K562 (cell line): ENCODE data around the gene SPTBN4. TPM values are rescaled to one million over a fixed set of nuclear protein-coding genes. Genes with fewer than 3 reads are reported as not detected.

Experiments used
- ATF4 ChIP-seq: fragments of 450-650 bp; formaldehyde crosslinking; IDR thresholded peaks from 2 replicates; pipeline ENCODE4 v1.4.0; 2022; ENCODE audit warnings: mild to moderate bottlenecking, moderate library complexity
- BHLHE40 ChIP-seq: IDR thresholded peaks from 2 replicates; pipeline ENCODE4 v1.6.1; 2011; ENCODE audit warnings: low read length, improper control_type of control experiment
- BRF1 ChIP-seq: IDR thresholded peaks from 3 replicates; pipeline ENCODE4 v1.6.1; 2011; ENCODE audit warnings: borderline replicate concordance, mild to moderate bottlenecking; ENCODE audit not compliant: insufficient read length; ENCODE audit errors: extremely low read depth
- CCAR2 ChIP-seq: fragments of 200-400 bp; formaldehyde crosslinking; IDR thresholded peaks from 2 replicates; pipeline ENCODE4 v1.6.1; 2017; ENCODE audit warnings: mild to moderate bottlenecking, low read depth, low read length
- CHD1 ChIP-seq: fragments of 200-600 bp; sonication (generic); IDR thresholded peaks from one replicate; pipeline ENCODE4 v1.6.1; 2012; ENCODE audit warnings: mild to moderate bottlenecking, moderate library complexity, low read length, inconsistent platforms
- EP300 ChIP-seq: IDR thresholded peaks from 2 replicates; pipeline ENCODE4 v1.6.1; 2012; ENCODE audit warnings: low read length, improper control_type of control experiment
- GABPA ChIP-seq: fragments of 200-800 bp; sonication (Bioruptor generic); conservative IDR thresholded peaks from 2 replicates; pipeline ENCODE4 v1.6.1; 2016; ENCODE audit warnings: low read depth, missing genetic modification characterization, missing compliant biosample characterization
- GABPB1 ChIP-seq: sonication (generic); formaldehyde crosslinking; IDR thresholded peaks from 2 replicates; pipeline ENCODE4 v1.8.0; 2022; ENCODE audit warnings: mild to moderate bottlenecking, missing genetic modification reagents
- HDAC6 ChIP-seq: IDR thresholded peaks from 2 replicates; pipeline ENCODE4 v1.6.1; 2012; ENCODE audit warnings: low read depth, mild to moderate bottlenecking, control low read depth, inconsistent platforms, low read length, moderate library complexity
- KDM2B ChIP-seq: fragments of 250-450 bp; sonication (Bioruptor Pico); IDR thresholded peaks from 2 replicates; pipeline ENCODE4 v1.8.0; 2021; ENCODE audit warnings: mild to moderate bottlenecking, moderate library complexity
- MEF2A ChIP-seq: IDR thresholded peaks from 2 replicates; pipeline ENCODE4 v1.6.1; 2011; ENCODE audit warnings: low read depth, mild to moderate bottlenecking, low read length, moderate library complexity; ENCODE audit not compliant: control insufficient read depth
- NFXL1 ChIP-seq: fragments of 450-650 bp; formaldehyde crosslinking; IDR thresholded peaks from 2 replicates; pipeline ENCODE4 v1.4.0; 2021; ENCODE audit warnings: mild to moderate bottlenecking
- PML ChIP-seq: IDR thresholded peaks from 2 replicates; pipeline ENCODE4 v1.6.1; 2012; ENCODE audit warnings: low read length, inconsistent platforms
- POLR3A ChIP-seq: IDR thresholded peaks from 2 replicates; pipeline ENCODE4 v1.6.1; 2011; ENCODE audit warnings: borderline replicate concordance, mild to moderate bottlenecking, moderate library complexity; ENCODE audit not compliant: insufficient read length, insufficient read depth; ENCODE audit errors: extremely low read depth
- RFX1 ChIP-seq: fragments of 450-650 bp; IDR thresholded peaks from 2 replicates; pipeline ENCODE4 v1.6.1; 2016; ENCODE audit warnings: mild to moderate bottlenecking, moderate library complexity
- SP2 ChIP-seq: IDR thresholded peaks from 2 replicates; pipeline ENCODE4 v1.6.1; 2011; ENCODE audit warnings: mild to moderate bottlenecking, low read depth, low read length, moderate library complexity; ENCODE audit not compliant: poor library complexity, severe bottlenecking; ENCODE audit errors: extremely low read depth
- SRSF7 ChIP-seq: fragments of 200-400 bp; formaldehyde crosslinking; optimal IDR thresholded peaks from 2 replicates; pipeline ENCODE3; 2017; ENCODE audit warnings: mild to moderate bottlenecking, low read depth, low read length
- TARDBP ChIP-seq: fragments of 450-650 bp; IDR thresholded peaks from 2 replicates; pipeline ENCODE4 v1.6.1; 2016
- TCF7L2 ChIP-seq: fragments of 150-350 bp; IDR thresholded peaks from 2 replicates; pipeline ENCODE4 v1.6.1; 2016; ENCODE audit warnings: low read depth, mild to moderate bottlenecking, low read length, moderate library complexity
- TEAD1 ChIP-seq, 2 experiments: fragments of 450-650 bp in 1 of 2; sonication (generic) in 1 of 2; formaldehyde crosslinking; IDR thresholded peaks; 2 replicates each; pipeline versions ENCODE4 v1.4.0 to v1.8.0; 2020 to 2022; ENCODE audit warnings: mild to moderate bottlenecking in 2 of 2, missing genetic modification reagents in 1 of 2
- ZBTB12 ChIP-seq: fragments of 250-450 bp; sonication (Bioruptor Pico); IDR thresholded peaks from 2 replicates; pipeline ENCODE4 v1.4.0; 2020
- ZNF12 ChIP-seq: sonication (generic); formaldehyde crosslinking; IDR thresholded peaks from 2 replicates; pipeline ENCODE4 v1.4.0; 2020; ENCODE audit warnings: mild to moderate bottlenecking, missing genetic modification reagents
- ZNF121 ChIP-seq: sonication (generic); formaldehyde crosslinking; conservative IDR thresholded peaks from 2 replicates; pipeline ENCODE4 v1.8.0; 2022; ENCODE audit warnings: missing genetic modification reagents
- ZNF280B ChIP-seq: fragments of 250-450 bp; sonication (Bioruptor Pico); IDR thresholded peaks from 2 replicates; pipeline ENCODE4 v1.5.1; 2021; ENCODE audit warnings: mild to moderate bottlenecking
- ZNF384 ChIP-seq: IDR thresholded peaks from 2 replicates; pipeline ENCODE4 v1.6.1; 2012; ENCODE audit warnings: low read depth, low read length, improper control_type of control experiment
- polyA plus RNA-seq, 8 experiments: library from polyadenylated mRNA; depleted of rRNA in 4 of 8; stranded (reverse) in 5 of 8; unstranded in 3 of 8; fragments of >200 nt; fragmentation: Nextera tagmentation in 2 of 8; fragmentation: Illumina TruSeq in 1 of 8; extraction: Ambion mirVana in 2 of 8; extraction: Trizol in 1 of 8; gene quantifications; 2 replicates each; pipeline versions ENCODE4 v1.2.1 to v1.2.3, GENCODE V29; 2011 to 2014; ENCODE audit warnings: inconsistent platforms in 1 of 8, missing spikeins in 1 of 8
- total RNA-seq, 7 experiments: library from RNA; depleted of rRNA in 6 of 7; stranded (reverse); fragments of >200 nt in 6 of 7; fragmentation: Illumina TruSeq in 2 of 7; extraction: Trizol in 2 of 7; gene quantifications; 2 replicates each; pipeline versions ENCODE4 v1.2.1 to v1.2.3, GENCODE V29; 2011 to 2021; ENCODE audit warnings: low replicate concordance in 1 of 7

SPTBN4 gene
- total and polyA plus RNA-seq, 9 of the 15 experiments (the other 6 are each of a cell fraction or from before 2014, with no cell fraction given) = 0.01 to 1.5 (median 0.86) TPM

GRCh38 chr19:40465025-40465556 lies 1.7 kb upstream of the SPTBN4 start (continued):
- TF ChIP-seq ZNF121 (CRISPR knock-in tag) (peak; percentile 55; the same call in 1 of the 2 replicates), GABPA (no peak), RFX1 (no peak), TARDBP (no peak), CCAR2 (no peak), NFXL1 (no peak), ATF4 (CRISPR knock-in tag) (no peak), EP300 (no peak), ZNF12 (CRISPR knock-in tag) (0 out of 2 replicates have a peak, but pooled peaks have one; percentile 18), GABPB1 (CRISPR knock-in tag) (no peak), SRSF7 (no peak), BHLHE40 (no peak), HDAC6 (no peak), PML (peak; percentile 6; the same call in 1 of the 2 replicates), TCF7L2 (no peak), KDM2B (no peak), ZNF280B (CRISPR knock-in tag) (no peak), ZNF384 (0 out of 2 replicates have a peak, but pooled peaks have one; percentile 2), MEF2A (no peak), BRF1 (no peak), ZBTB12 (CRISPR knock-in tag) (no peak), SP2 (no peak), POLR3A (no peak), CHD1 (no peak), TEAD1 (CRISPR knock-in tag; IDR thresholded peaks at IDR 0.05) (no peak)
